Chondrocyte (in vitro differentiated cells): Measurements from ENCODE around the gene PTPRK. TPM values are rescaled to one million over a fixed set of nuclear protein-coding genes. Genes with fewer than 3 reads are reported as not detected.

Experiments used
- DNase-seq: peaks from one replicate; pipeline ENCODE4 v3.0.0; 2021; ENCODE audit warnings: mixed read lengths, low spot score
- H3K27ac Mint-ChIP-seq: one replicate; pipeline ENCODE4 v1.8.0; 2021; ENCODE audit warnings: mild to moderate bottlenecking, moderate library complexity, mixed read lengths; ENCODE audit not compliant: unreplicated experiment
- H3K27me3 Mint-ChIP-seq: 2 replicates; pipeline ENCODE4 v1.8.0; 2021; ENCODE audit warnings: low read depth, mixed read lengths
- H3K36me3 Mint-ChIP-seq: 2 replicates; pipeline ENCODE4 v1.8.0; 2021; ENCODE audit warnings: low read depth, mixed read lengths
- H3K4me1 Mint-ChIP-seq: 2 replicates; pipeline ENCODE4 v1.8.0; 2021; ENCODE audit warnings: low read depth, mild to moderate bottlenecking, mixed read lengths
- H3K4me3 Mint-ChIP-seq: one replicate; pipeline ENCODE4 v1.8.0; 2021; ENCODE audit warnings: mild to moderate bottlenecking, moderate library complexity, mixed read lengths; ENCODE audit not compliant: unreplicated experiment
- H3K9me3 Mint-ChIP-seq: 2 replicates; pipeline ENCODE4 v1.8.0; 2021; ENCODE audit warnings: low read depth, mixed read lengths
- total RNA-seq: library from RNA; stranded (reverse); gene quantifications from 3 replicates; pipeline ENCODE4 v1.2.1, GENCODE V29; 2021
- TF ChIP-seq, protein P1 (sequence below): fragments of 200-600 bp; sonication (generic); IDR thresholded peaks from 2 replicates; pipeline ENCODE4 v1.5.0; 2021; ENCODE audit warnings: antibody characterized with exemption, mild to moderate bottlenecking, moderate library complexity

The PTPRK gene
- total RNA-seq, 1 donor from 2014 or later = 63.3 TPM

DNA sequence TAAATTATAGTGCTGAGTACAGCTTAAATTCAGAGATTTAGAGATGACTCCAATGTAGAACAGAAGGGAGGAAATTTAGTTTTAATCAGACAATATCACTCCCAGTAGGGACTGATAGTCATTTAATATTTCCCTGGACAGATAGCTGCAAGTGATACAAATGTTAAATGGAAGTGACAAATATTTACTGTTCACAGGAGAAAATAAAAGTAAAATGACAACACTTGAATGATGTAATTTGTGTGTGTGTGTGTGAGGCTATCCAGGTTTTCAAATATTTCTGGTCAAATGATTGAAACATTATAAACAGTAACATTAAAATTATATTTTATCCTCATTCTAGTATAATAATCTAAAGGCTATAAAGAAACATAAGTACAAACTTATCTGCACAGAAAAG, 399.2 kb downstream of the PTPRK start:
- DNase-seq = no peak
- Mint-ChIP-seq H3K27me3 (no peaks in the 10 kb centered on the region), H3K4me3 (no peak overlapping the region), H3K9me3 (no peaks in the 10 kb centered on the region), H3K4me1 (peaks cover 19% of the 10 kb centered on the region), H3K36me3 (no peaks in the 10 kb centered on the region), H3K27ac (no peak overlapping the region)
- TF ChIP-seq, protein P1, sequence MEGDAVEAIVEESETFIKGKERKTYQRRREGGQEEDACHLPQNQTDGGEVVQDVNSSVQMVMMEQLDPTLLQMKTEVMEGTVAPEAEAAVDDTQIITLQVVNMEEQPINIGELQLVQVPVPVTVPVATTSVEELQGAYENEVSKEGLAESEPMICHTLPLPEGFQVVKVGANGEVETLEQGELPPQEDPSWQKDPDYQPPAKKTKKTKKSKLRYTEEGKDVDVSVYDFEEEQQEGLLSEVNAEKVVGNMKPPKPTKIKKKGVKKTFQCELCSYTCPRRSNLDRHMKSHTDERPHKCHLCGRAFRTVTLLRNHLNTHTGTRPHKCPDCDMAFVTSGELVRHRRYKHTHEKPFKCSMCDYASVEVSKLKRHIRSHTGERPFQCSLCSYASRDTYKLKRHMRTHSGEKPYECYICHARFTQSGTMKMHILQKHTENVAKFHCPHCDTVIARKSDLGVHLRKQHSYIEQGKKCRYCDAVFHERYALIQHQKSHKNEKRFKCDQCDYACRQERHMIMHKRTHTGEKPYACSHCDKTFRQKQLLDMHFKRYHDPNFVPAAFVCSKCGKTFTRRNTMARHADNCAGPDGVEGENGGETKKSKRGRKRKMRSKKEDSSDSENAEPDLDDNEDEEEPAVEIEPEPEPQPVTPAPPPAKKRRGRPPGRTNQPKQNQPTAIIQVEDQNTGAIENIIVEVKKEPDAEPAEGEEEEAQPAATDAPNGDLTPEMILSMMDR = no peak

DNA sequence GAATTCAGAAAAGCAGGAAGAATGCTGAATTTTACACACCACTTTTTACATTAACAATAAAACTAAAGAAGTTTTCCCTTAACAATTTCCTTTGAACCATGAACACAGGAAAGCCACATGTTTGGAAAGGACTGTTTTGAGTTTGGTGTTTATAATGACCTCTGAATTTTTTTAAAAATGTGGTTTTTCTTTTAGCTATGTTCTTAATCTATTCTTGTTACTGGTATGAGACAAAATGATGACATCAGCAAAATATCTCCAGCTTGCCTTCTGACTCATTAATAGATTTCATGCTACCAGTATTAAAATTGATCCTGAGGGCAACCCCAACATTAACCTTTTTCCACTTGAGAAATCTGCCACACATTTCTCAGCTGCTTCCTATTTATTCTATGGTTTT, 402.0 kb downstream of the PTPRK start:
- Mint-ChIP-seq H3K4me1 (peaks cover 12% of the 10 kb centered on the region), H3K27ac (peak overlapping the region; percentile 29), H3K9me3 (no peaks in the 10 kb centered on the region), H3K27me3 (no peaks in the 10 kb centered on the region), H3K4me3 (no peak overlapping the region), H3K36me3 (no peaks in the 10 kb centered on the region)
- no peak for DNase-seq
- TF ChIP-seq, protein P1 = no peak

DNA sequence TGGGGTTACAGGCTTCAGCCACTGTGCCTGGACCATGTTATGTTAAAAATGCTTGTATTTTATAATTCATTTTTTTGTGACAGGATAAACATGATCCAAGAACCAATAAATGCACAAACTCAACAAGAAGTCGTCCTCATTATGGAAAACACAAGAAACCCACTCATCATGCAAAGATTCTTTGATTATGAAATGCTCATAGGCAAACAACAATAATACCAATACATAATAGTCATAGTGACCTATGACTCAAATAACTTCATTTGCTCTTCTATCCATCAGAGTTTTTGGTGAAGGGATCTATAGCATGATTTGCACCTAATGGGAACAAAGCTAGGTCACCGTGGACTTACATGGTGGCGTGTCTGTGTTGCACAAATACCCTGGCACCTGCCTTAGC, 402.5 kb downstream of the PTPRK start:
- H3K9me3 Mint-ChIP-seq = no peaks in the 10 kb centered on the region
- H3K36me3 Mint-ChIP-seq = no peaks in the 10 kb centered on the region
- H3K27ac Mint-ChIP-seq = no peak overlapping the region
- TF ChIP-seq, protein P1 = no peak
- peaks cover 13% of the 10 kb centered on the region for H3K4me1 Mint-ChIP-seq
- DNase-seq = no peak
- H3K4me3 Mint-ChIP-seq = no peak overlapping the region
- H3K27me3 Mint-ChIP-seq = no peaks in the 10 kb centered on the region

DNA sequence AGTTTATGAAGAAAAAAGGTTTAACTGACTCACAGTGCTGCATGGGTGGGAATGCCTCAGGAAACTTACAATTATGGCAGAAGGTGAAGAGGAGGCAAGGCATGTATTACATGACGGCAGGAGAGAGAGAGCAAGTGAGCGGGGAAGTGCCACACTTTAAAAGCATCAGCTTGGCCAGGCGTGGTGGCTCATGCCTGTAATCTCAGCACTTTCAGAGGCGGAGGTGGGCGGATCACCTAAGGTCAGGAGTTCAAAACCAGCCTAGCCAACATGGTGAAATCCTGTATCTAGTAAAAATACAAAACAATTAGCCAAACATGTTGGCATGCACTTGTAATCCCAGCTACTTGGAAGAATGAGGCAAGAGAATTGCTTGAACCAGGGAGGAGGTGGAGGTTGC, 406.2 kb downstream of the PTPRK start:
- H3K27me3 Mint-ChIP-seq = no peaks in the 10 kb centered on the region
- no peaks in the 10 kb centered on the region for H3K36me3 Mint-ChIP-seq
- no peak overlapping the region for H3K4me3 Mint-ChIP-seq
- TF ChIP-seq, protein P1 = no peak
- no peaks in the 10 kb centered on the region for H3K9me3 Mint-ChIP-seq
- DNase-seq = no peak
- H3K4me1 Mint-ChIP-seq = peaks cover 41% of the 10 kb centered on the region
- H3K27ac Mint-ChIP-seq = no peak overlapping the region

DNA sequence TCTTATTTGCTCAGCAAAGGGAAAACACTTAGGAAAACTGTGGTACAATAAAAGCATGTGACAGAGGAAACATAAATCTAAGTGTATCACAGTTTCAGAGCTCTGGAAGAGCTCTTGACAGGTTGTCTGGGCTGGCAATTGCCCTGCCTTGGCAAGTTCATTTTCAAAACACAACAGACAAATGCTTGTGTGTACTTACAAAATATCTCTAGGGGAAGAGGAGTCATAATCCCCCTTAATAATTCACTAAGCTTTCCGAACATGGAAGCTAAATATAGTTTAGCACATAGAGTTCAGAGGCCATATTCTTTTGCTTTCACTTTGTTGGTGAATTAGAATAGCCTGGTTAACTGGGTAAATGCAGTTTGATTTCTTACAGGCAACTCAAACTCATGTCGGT, 407.9 kb downstream of the PTPRK start:
- TF ChIP-seq, protein P1 = no peak
- H3K9me3 Mint-ChIP-seq = no peaks in the 10 kb centered on the region
- peak overlapping the region; percentile 28 for H3K27ac Mint-ChIP-seq
- DNase-seq = no peak
- peak overlapping the region; percentile 1 for H3K4me3 Mint-ChIP-seq
- H3K36me3 Mint-ChIP-seq = no peaks in the 10 kb centered on the region
- peaks cover 29% of the 10 kb centered on the region for H3K4me1 Mint-ChIP-seq
- H3K27me3 Mint-ChIP-seq = no peaks in the 10 kb centered on the region
